Heart left ventricle (tissue), 16 donors: ENCODE measurements around the gene GPR183. TPM values are rescaled to one million over a fixed set of nuclear protein-coding genes. Genes with fewer than 3 reads are reported as not detected.

Source experiments
- ATAC-seq, 4 donors: fragments of 200-7000 bp; cut with Tn5 transposase; one replicate each; pipeline ENCODE4 v1.9.1; 2020 to 2022; ENCODE audit warnings: moderate library complexity in 4 of 4, mild to moderate bottlenecking in 3 of 4, moderate number of reproducible peaks in 1 of 4
- DNase-seq, 5 donors: peaks; one replicate each; pipeline ENCODE4 v3.0.0-alpha.2; 2020
- H3K27ac ChIP-seq, 12 donors: fragments of 200-600 bp; sonication (generic) in 4 of 12; one replicate each; pipeline versions ENCODE4 v1.5.0 to v1.8.0; 2016 to 2022; ENCODE audit warnings: mild to moderate bottlenecking in 2 of 12
- H3K27me3 ChIP-seq, 9 donors: fragments of 200-600 bp; sonication (generic) in 2 of 9; one replicate each; pipeline versions ENCODE4 v1.5.1 to v1.8.0; 2016 to 2022; ENCODE audit warnings: mild to moderate bottlenecking in 3 of 9
- H3K36me3 ChIP-seq, 9 donors: fragments of 200-600 bp; sonication (generic) in 2 of 9; one replicate each; pipeline versions ENCODE4 v1.5.0 to v1.8.0; 2018 to 2022; ENCODE audit warnings: mild to moderate bottlenecking in 2 of 9
- H3K4me1 ChIP-seq, 12 donors: fragments of 200-600 bp; sonication (generic) in 4 of 12; one replicate each; pipeline versions ENCODE4 v1.5.0 to v1.8.0; 2016 to 2022; ENCODE audit warnings: mild to moderate bottlenecking in 3 of 12
- H3K4me3 ChIP-seq, 12 donors: fragments of 200-600 bp; sonication (generic) in 4 of 12; one replicate each; pipeline versions ENCODE4 v1.5.0 to v1.8.0; 2017 to 2022; ENCODE audit warnings: mild to moderate bottlenecking in 9 of 12, moderate library complexity in 4 of 12
- H3K9me3 ChIP-seq, 12 donors: fragments of 200-600 bp; sonication (generic) in 4 of 12; one replicate each; pipeline versions ENCODE4 v1.5.0 to v1.8.0; 2016 to 2022; ENCODE audit warnings: mild to moderate bottlenecking in 1 of 12
- POLR2A ChIP-seq, 2 donors: fragments of 450-650 bp; IDR thresholded peaks; one replicate each; pipeline ENCODE4 v1.6.1; 2017; ENCODE audit warnings: antibody characterized with exemption in 2 of 2, mild to moderate bottlenecking in 2 of 2, moderate library complexity in 2 of 2
- WGBS, 4 donors: extraction: QIAGEN DNeasy Blood & Tissue Kit in 2 of 4; methylation state at CpG; one replicate each; pipeline versions ENCODE4 v1.1.5 to v1.1.7; 2013 to 2018; 5-methylcytosine and 5-hydroxymethylcytosine counted together
- intact Hi-C, 10 donors: fragments of 100-400 bp; cut with DNase I; formaldehyde crosslinking; loops; one replicate each; pipeline versions ENCODE4 v1.11.1 to v1.14.2; 2022
- polyA plus RNA-seq, 2 donors: library from polyadenylated mRNA; stranded (reverse); fragments of 200-250 nt; gene quantifications; one replicate each; pipeline ENCODE4 v1.2.3, GENCODE V29; 2013
- total RNA-seq, 9 donors: library from RNA; depleted of rRNA in 2 of 9; stranded (reverse); fragments of >200 nt in 2 of 9; fragmentation: NEBNext Ultra II Directional in 3 of 9; extraction: Animal tissue kit (Norgen Biotek cat#: 25700) in 3 of 9; gene quantifications; one replicate each; pipeline versions ENCODE4 v1.1.0 to v1.2.4, GENCODE V29; 2016 to 2023
- TF ChIP-seq, protein P1 (sequence below), 12 donors: fragments of 200-600 bp; sonication (generic) in 4 of 12; IDR thresholded peaks; one replicate each; pipeline versions ENCODE4 v1.5.0 to v1.8.0; 2018 to 2022; ENCODE audit warnings: antibody characterized with exemption in 12 of 12, mild to moderate bottlenecking in 5 of 12
- donor health status: ischemic (EF 13 %, LVEDD 7.1; RV severe dilation, severe dysfunction).
- donor health status: healthy with polysubstance abuse.
- donor health status: DM: no; HTN: yes; CAD: no.
- donor health status: DM: no; HTN: no; CAD: no.
- donor health status: ischemic (EF 25% LVEDD 6.9; RV normal size, moderate dysfunction).
- donor health status: ischemic (EF 25% LVEDD 5.7; RV mildly dilated, moderate dysfunction).
- donor health status: healthy.
- donor health status: DM: yes; HTN: yes; CAD: no.
- donor health status: ischemic (EF 35%, LVEDD 5.7; RV mildly dilated, moderate dysfunction).
- donor health status: nonischemic (EF 11% LVEDD 7.7; RV severe dilation, severe dysfunction).
- donor health status: DM: yes; HTN: yes; CAD: no.
- donor health status: PGD.
- donor health status: ischemic (EF 29% LVEDD 5.4; RV normal size, mild dysfunction).
- donor health status: nonischemic (EF 23%, LVEDD 6.1; RV moderate dilation, normal function).

The GPR183 gene
- total and polyA plus RNA-seq, 11 donors: 0.69 to 7.6 (median 1.5) TPM

DNA sequence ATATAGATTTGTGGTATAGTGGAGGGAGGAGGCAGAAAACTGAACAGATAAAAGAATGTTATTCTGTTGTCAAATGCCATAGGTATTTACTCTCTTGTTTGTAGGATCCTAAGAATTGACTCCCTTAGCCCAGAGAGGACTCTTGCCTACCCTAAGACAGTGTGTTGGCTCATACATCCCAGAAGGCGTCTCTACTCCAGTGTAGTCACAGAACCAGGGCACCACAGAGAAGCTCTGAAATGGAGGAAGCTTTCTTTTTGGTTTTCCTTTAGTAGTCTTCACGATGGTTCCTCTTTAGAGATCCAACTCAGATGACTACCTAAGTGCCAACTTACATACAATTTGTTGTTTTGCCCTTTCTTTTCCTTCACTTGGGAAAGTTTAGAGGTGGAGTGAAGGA is 14.0 kb downstream of the GPR183 start:
- intact Hi-C loops: no loop called here
- Histone ChIP-seq H3K27ac (peak overlapping the region in 1 of 12 donors; percentile 61), H3K36me3 (peaks cover 0 to 7% (median 0%) of the 10 kb centered on the region in 9 donors), H3K4me1 (peaks cover 0 to 70% (median 3%) of the 10 kb centered on the region in 12 donors), H3K9me3 (no peaks in the 10 kb centered on the region), H3K27me3 (no peaks in the 10 kb centered on the region), H3K4me3 (no peak overlapping the region)
- DNase-seq: no peak
- no peak for ATAC-seq
- TF ChIP-seq, protein P1, sequence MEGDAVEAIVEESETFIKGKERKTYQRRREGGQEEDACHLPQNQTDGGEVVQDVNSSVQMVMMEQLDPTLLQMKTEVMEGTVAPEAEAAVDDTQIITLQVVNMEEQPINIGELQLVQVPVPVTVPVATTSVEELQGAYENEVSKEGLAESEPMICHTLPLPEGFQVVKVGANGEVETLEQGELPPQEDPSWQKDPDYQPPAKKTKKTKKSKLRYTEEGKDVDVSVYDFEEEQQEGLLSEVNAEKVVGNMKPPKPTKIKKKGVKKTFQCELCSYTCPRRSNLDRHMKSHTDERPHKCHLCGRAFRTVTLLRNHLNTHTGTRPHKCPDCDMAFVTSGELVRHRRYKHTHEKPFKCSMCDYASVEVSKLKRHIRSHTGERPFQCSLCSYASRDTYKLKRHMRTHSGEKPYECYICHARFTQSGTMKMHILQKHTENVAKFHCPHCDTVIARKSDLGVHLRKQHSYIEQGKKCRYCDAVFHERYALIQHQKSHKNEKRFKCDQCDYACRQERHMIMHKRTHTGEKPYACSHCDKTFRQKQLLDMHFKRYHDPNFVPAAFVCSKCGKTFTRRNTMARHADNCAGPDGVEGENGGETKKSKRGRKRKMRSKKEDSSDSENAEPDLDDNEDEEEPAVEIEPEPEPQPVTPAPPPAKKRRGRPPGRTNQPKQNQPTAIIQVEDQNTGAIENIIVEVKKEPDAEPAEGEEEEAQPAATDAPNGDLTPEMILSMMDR (IDR thresholded peaks at IDR 0.05): no peak
- no peak for TF ChIP-seq POLR2A (IDR thresholded peaks at IDR 0.05)
- 85 to 92% (median 87%) methylated on average over 2 of the region's 2 CpGs for WGBS, 4 donors

DNA sequence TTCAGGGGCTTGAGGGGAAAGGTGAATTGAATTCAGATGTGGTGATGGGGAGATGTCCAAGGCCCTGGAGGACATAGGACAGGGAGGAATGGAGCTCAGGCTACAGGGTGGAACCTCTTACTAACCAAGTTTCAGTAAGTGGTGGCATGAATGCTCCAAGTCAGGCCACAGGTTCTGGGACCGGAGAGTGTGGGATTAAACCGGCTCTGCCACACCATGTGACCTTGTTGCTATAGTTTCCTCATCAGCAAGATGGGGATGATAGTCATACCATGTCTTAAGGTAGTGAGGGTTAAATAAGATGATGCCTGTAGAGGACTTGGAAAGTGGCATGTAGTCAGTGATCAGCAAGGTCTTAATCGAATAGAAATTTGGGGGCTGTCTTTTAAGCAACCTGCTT is 16.3 kb downstream of the GPR183 start:
- Histone ChIP-seq H3K27ac (no peak overlapping the region), H3K9me3 (no peaks in the 10 kb centered on the region), H3K36me3 (peaks cover 0 to 7% (median 0%) of the 10 kb centered on the region in 9 donors), H3K4me3 (no peak overlapping the region), H3K27me3 (no peaks in the 10 kb centered on the region), H3K4me1 (peaks cover 0 to 73% (median 21%) of the 10 kb centered on the region in 12 donors)
- 79 to 85% (median 82%) methylated on average over 3 of the region's 3 CpGs for WGBS, 4 donors
- TF ChIP-seq, protein P1 (IDR thresholded peaks at IDR 0.05): no peak
- no peak for TF ChIP-seq POLR2A (IDR thresholded peaks at IDR 0.05)
- ATAC-seq: no peak
- intact Hi-C loops: no loop called here
- no peak for DNase-seq

DNA sequence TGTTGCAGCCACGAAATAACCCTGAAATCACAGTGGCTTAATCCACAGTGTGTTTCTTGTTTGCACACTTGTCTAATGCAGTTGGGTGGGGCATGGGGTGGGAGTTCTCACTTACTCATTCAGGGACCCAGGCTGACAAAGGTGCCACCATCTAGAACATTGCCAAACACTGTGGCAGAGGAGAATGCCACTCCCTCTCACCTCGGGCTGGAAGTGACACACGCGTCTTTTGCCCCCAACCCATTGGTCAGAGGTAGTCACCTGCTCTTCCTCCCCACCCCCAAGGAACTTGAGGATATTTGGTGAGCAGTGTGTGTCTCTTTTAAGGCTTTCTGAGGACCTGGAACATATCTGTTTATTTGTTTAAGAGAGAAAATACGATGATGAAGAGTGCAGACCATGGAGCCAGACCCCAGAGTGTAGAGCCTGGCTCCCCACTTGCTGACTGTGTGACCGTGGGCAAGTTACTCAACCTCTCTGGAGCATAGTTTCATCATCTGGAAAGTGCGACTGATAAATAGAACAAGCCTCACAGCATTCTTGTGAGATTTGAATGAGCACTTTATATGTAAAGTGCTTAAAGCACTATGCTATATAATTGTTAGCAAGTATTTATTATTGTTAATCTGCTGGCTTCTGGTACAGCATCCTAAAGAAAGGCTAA is 17.4 kb downstream of the GPR183 start:
- 90 to 94% (median 92%) methylated on average over 7 of the region's 7 CpGs for WGBS, 4 donors
- intact Hi-C loops: loop anchor here in 1 of 10 donors (10.0 kb wide), 1 partner anchor 95 kb away; no protein-coding TSS in a partner anchor
- Histone ChIP-seq H3K27ac (peak overlapping the region in 1 of 12 donors; percentile 74), H3K4me3 (no peak overlapping the region), H3K9me3 (no peaks in the 10 kb centered on the region), H3K27me3 (no peaks in the 10 kb centered on the region), H3K36me3 (peaks cover 0 to 5% (median 0%) of the 10 kb centered on the region in 9 donors), H3K4me1 (peaks cover 0 to 73% (median 30%) of the 10 kb centered on the region in 12 donors)
- ATAC-seq (no peak), DNase-seq (no peak)
- TF ChIP-seq POLR2A (IDR thresholded peaks at IDR 0.05): no peak
- TF ChIP-seq, protein P1 (IDR thresholded peaks at IDR 0.05): no peak

DNA sequence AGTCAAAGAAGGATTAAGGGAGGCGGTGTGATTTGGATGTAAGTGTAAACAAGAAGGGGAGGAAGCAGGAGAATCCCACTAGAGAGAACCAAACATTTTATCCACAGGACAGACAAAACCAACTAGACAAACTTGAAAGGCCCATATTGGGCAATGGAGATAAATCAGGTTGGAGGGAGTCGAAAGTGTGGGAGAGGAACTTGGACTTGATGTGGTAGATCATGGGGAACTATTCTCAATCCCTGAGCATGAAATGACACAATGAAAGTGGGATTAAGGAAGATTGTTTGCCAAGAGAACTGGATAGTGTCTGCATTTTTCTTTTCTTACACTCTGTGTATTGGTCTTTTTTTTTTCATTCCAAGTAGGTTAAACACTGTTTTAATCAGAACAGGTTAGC is 17.9 kb downstream of the GPR183 start:
- no peak overlapping the region for H3K4me3 ChIP-seq
- H3K36me3 ChIP-seq: peaks cover 0 to 5% (median 0%) of the 10 kb centered on the region in 9 donors
- 90 to 98% (median 97%) methylated on average over 2 of the region's 2 CpGs for WGBS, 4 donors
- H3K4me1 ChIP-seq: peaks cover 0 to 75% (median 31%) of the 10 kb centered on the region in 12 donors
- ATAC-seq: no peak
- H3K9me3 ChIP-seq: no peaks in the 10 kb centered on the region
- intact Hi-C loops: loop anchor here in 1 of 10 donors (10.0 kb wide), 1 partner anchor 96 kb away; no protein-coding TSS in a partner anchor
- TF ChIP-seq, protein P1 (IDR thresholded peaks at IDR 0.05): no peak
- no peak for TF ChIP-seq POLR2A (IDR thresholded peaks at IDR 0.05)
- H3K27me3 ChIP-seq: no peaks in the 10 kb centered on the region
- H3K27ac ChIP-seq: peak overlapping the region in 1 of 12 donors; percentile 74
- DNase-seq: no peak
